Ovary (tissue), 9 donors: Measurements from ENCODE around the gene GPHN. TPM values are rescaled to one million over a fixed set of nuclear protein-coding genes. Genes with fewer than 3 reads are reported as not detected.

Experiments
- DNase-seq, 5 donors: peaks; one replicate each; pipeline ENCODE4 v3.0.0-alpha.2; 2019 to 2020
- H3K27ac ChIP-seq, 2 donors: fragments of 200-600 bp; one replicate each; pipeline versions ENCODE4 v1.5.1 to v1.8.0; 2019 to 2022
- H3K27me3 ChIP-seq: fragments of 200-600 bp; one replicate; pipeline ENCODE4 v1.8.0; 2022
- H3K36me3 ChIP-seq: fragments of 200-600 bp; sonication (generic); one replicate; pipeline ENCODE4 v1.5.1; 2019
- H3K4me1 ChIP-seq: one replicate; pipeline ENCODE4 v1.8.1; 2013; ENCODE audit warnings: mild to moderate bottlenecking, moderate library complexity; ENCODE audit not compliant: insufficient read depth
- H3K4me3 ChIP-seq: fragments of 200-600 bp; sonication (generic); one replicate; pipeline ENCODE4 v1.5.1; 2017
- H3K9me3 ChIP-seq, 2 donors: fragments of 200-600 bp in 1 of 2; sonication (generic) in 1 of 2; one replicate each; pipeline versions ENCODE4 v1.5.1 to v1.8.1; 2013 to 2019; ENCODE audit warnings: mild to moderate bottlenecking in 1 of 2, moderate library complexity in 1 of 2
- CTCF ChIP-seq, 3 donors: fragments of 450-650 bp in 2 of 3; fragments of 200-600 bp in 1 of 3; IDR thresholded peaks; one replicate each; pipeline versions ENCODE4 v1.5.1 to v1.8.0; 2016 to 2022; ENCODE audit warnings: antibody characterized with exemption in 3 of 3, mild to moderate bottlenecking in 1 of 3
- EP300 ChIP-seq: sonication (generic); formaldehyde crosslinking; IDR thresholded peaks from one replicate; pipeline ENCODE4 v1.6.1; 2017; ENCODE audit warnings: antibody characterized with exemption
- POLR2A ChIP-seq: fragments of 450-650 bp; IDR thresholded peaks from one replicate; pipeline ENCODE4 v1.6.1; 2017; ENCODE audit warnings: antibody characterized with exemption, mild to moderate bottlenecking, moderate library complexity
- WGBS, 3 donors: extraction: QIAGEN DNeasy Blood & Tissue Kit in 1 of 3; methylation state at CpG; one replicate each; pipeline versions ENCODE4 v1.1.5 to v1.1.7; 2013 to 2017; 5-methylcytosine and 5-hydroxymethylcytosine counted together
- intact Hi-C, 4 donors: fragments of 100-400 bp; cut with DNase I; formaldehyde crosslinking; loops; one replicate each; pipeline versions ENCODE4 v1.11.0 to v1.15.1; 2022 to 2023
- polyA plus RNA-seq, 2 donors: library from polyadenylated mRNA; stranded (reverse); fragments of 200-250 nt in 1 of 2; fragments of 350-450 nt in 1 of 2; fragmentation: Illumina TruSeq in 1 of 2; extraction: RNeasy Lipid Tissue Mini Kit (QIAGEN cat#74804) in 1 of 2; gene quantifications; one replicate each; pipeline ENCODE4 v1.2.3, GENCODE V29; 2013 to 2014
- total RNA-seq, 7 donors: library from RNA; depleted of rRNA in 2 of 7; stranded (reverse); fragments of >200 nt in 2 of 7; fragmentation: NEBNext Ultra II Directional in 3 of 7; extraction: Animal tissue kit (Norgen Biotek cat#: 25700) in 3 of 7; gene quantifications; one replicate each; pipeline versions ENCODE4 v1.1.0 to v1.2.4, GENCODE V29; 2016 to 2023
- donor health status: DM: no; HTN: no; CAD: no; lungs with moderate emphysema.
- donor health status: DM: no; HTN: no; CAD: no.
- donor health status: Bipolar disorder and iron deficiency.
- donor health status: DM: yes; HTN: yes; CAD: no.
- donor health status: DM: no; HTN: no; CAD: no.
- donor health status: DM: yes; HTN: yes; CAD: no.

The GPHN gene
- total and polyA plus RNA-seq, 9 donors: 8.3 to 44.9 (median 20.3) TPM

GRCh38 chr14:66471584-66471983, 36.4 kb upstream of the GPHN start:
- Histone ChIP-seq H3K36me3 (no peaks in the 10 kb centered on the region), H3K27me3 (no peaks in the 10 kb centered on the region), H3K9me3 (no peaks in the 10 kb centered on the region), H3K4me3 (no peak overlapping the region), H3K4me1 (no peaks in the 10 kb centered on the region), H3K27ac (no peak overlapping the region)
- no peak for DNase-seq
- intact Hi-C loops: no loop called here
- 87 to 89% (median 88%) methylated on average over 4 of the region's 4 CpGs for WGBS, 3 donors
- TF ChIP-seq CTCF (IDR thresholded peaks at IDR 0.05) (no peak), POLR2A (no peak), EP300 (no peak)

GRCh38 chr14:66472251-66472650, 35.7 kb upstream of the GPHN start:
- Histone ChIP-seq H3K9me3 (no peaks in the 10 kb centered on the region), H3K27me3 (no peaks in the 10 kb centered on the region), H3K4me1 (no peaks in the 10 kb centered on the region), H3K27ac (no peak overlapping the region), H3K36me3 (no peaks in the 10 kb centered on the region), H3K4me3 (no peak overlapping the region)
- no peak for DNase-seq
- intact Hi-C loops: no loop called here
- TF ChIP-seq POLR2A (no peak), EP300 (no peak), CTCF (IDR thresholded peaks at IDR 0.05) (no peak)

GRCh38 chr14:66473223-66473622, 34.7 kb upstream of the GPHN start:
- Histone ChIP-seq H3K27me3 (no peaks in the 10 kb centered on the region), H3K4me1 (no peaks in the 10 kb centered on the region), H3K4me3 (no peak overlapping the region), H3K36me3 (no peaks in the 10 kb centered on the region), H3K27ac (no peak overlapping the region), H3K9me3 (no peaks in the 10 kb centered on the region)
- DNase-seq: no peak
- intact Hi-C loops: no loop called here
- TF ChIP-seq EP300: no peak
- TF ChIP-seq CTCF (IDR thresholded peaks at IDR 0.05): no peak
- TF ChIP-seq POLR2A: no peak
- 63 to 87% (median 81%) methylated on average over 2 of the region's 2 CpGs for WGBS, 3 donors

- no peaks in the 10 kb centered on the region for H3K4me1 ChIP-seq
- no peak overlapping the region for H3K4me3 ChIP-seq
- H3K36me3 ChIP-seq: no peaks in the 10 kb centered on the region
- DNase-seq: no peak
- no peak overlapping the region for H3K27ac ChIP-seq
- intact Hi-C loops: no loop called here
- 9 to 14% (median 11%) methylated on average over 1 of the region's 1 CpG for WGBS, 3 donors
- no peaks in the 10 kb centered on the region for H3K9me3 ChIP-seq
- TF ChIP-seq CTCF (IDR thresholded peaks at IDR 0.05) (no peak), EP300 (no peak), POLR2A (no peak)
- no peaks in the 10 kb centered on the region for H3K27me3 ChIP-seq
Observed at GRCh38 chr14:66476964-66477363, 31.0 kb upstream of the GPHN start.

- Histone ChIP-seq H3K27me3 (no peaks in the 10 kb centered on the region), H3K27ac (no peak overlapping the region), H3K9me3 (no peaks in the 10 kb centered on the region), H3K36me3 (no peaks in the 10 kb centered on the region), H3K4me3 (no peak overlapping the region), H3K4me1 (no peaks in the 10 kb centered on the region)
- DNase-seq: no peak
- intact Hi-C loops: no loop called here
- TF ChIP-seq CTCF (IDR thresholded peaks at IDR 0.05) (no peak), EP300 (no peak), POLR2A (no peak)
Observed at GRCh38 chr14:66477567-66477966, 30.4 kb upstream of the GPHN start.
